ENCODE data around the gene GTF3C1.

The GTF3C1 gene

GRCh38 chr16:27429330-27429871, 120.3 kb downstream of the GTF3C1 start:
- no peak for ATAC-seq
- TF ChIP-seq ZFP3 (CRISPR knock-in tag; IDR thresholded peaks at IDR 0.05) = no peak
- TF ChIP-seq TCF4 (CRISPR knock-in tag; IDR thresholded peaks at IDR 0.05; ENCODE audit: borderline replicate concordance) = no peak
- no peak for TF ChIP-seq ARNTL (CRISPR knock-in tag; IDR thresholded peaks at IDR 0.05; ENCODE audit: borderline replicate concordance, low read depth)
- TF ChIP-seq GLIS3 (CRISPR knock-in tag; IDR thresholded peaks at IDR 0.05) = no peak
- no peak for TF ChIP-seq OSR1 (CRISPR knock-in tag; IDR thresholded peaks at IDR 0.05)
- TF ChIP-seq ZC3H10 (CRISPR knock-in tag; IDR thresholded peaks at IDR 0.05) = no peak
- TF ChIP-seq CSRNP3 (CRISPR knock-in tag; IDR thresholded peaks at IDR 0.05) = no peak
- no peak for TF ChIP-seq ZNF565 (CRISPR knock-in tag; conservative IDR thresholded peaks at IDR 0.05; ENCODE audit: low read depth)
- no peak for TF ChIP-seq ESRRG (CRISPR knock-in tag; IDR thresholded peaks at IDR 0.05)
- TF ChIP-seq SNAI2 (CRISPR knock-in tag; IDR thresholded peaks at IDR 0.05) = no peak
- no peak for TF ChIP-seq TOX (CRISPR knock-in tag; IDR thresholded peaks at IDR 0.05; ENCODE audit: borderline replicate concordance)
- TF ChIP-seq ZFP30 (CRISPR knock-in tag; IDR thresholded peaks at IDR 0.05) = no peak
- no peak for TF ChIP-seq CREB5 (CRISPR knock-in tag; IDR thresholded peaks at IDR 0.05; ENCODE audit: low read depth)

GRCh38 chr16:27428026-27428785, 121.5 kb downstream of the GTF3C1 start:
- no peak for ATAC-seq
- TF ChIP-seq ZNF8 (CRISPR knock-in tag; IDR thresholded peaks at IDR 0.05) = no peak
- no peak for TF ChIP-seq ESRRG (CRISPR knock-in tag; IDR thresholded peaks at IDR 0.05)
- TF ChIP-seq OSR1 (CRISPR knock-in tag; IDR thresholded peaks at IDR 0.05) = no peak
- TF ChIP-seq TCF4 (CRISPR knock-in tag; IDR thresholded peaks at IDR 0.05; ENCODE audit: borderline replicate concordance) = no peak
- no peak for TF ChIP-seq ZNF565 (CRISPR knock-in tag; conservative IDR thresholded peaks at IDR 0.05; ENCODE audit: low read depth)
- TF ChIP-seq CSRNP3 (CRISPR knock-in tag; IDR thresholded peaks at IDR 0.05) = no peak
- no peak for TF ChIP-seq PATZ1 (CRISPR knock-in tag; IDR thresholded peaks at IDR 0.05; ENCODE audit: borderline replicate concordance)
- TF ChIP-seq ZC3H10 (CRISPR knock-in tag; IDR thresholded peaks at IDR 0.05) = no peak

GRCh38 chr16:27427538-27427937, 122.2 kb downstream of the GTF3C1 start:
- ATAC-seq = no peak
- no peak for TF ChIP-seq ZNF565 (CRISPR knock-in tag; conservative IDR thresholded peaks at IDR 0.05; ENCODE audit: low read depth)
- no peak for TF ChIP-seq ESRRG (CRISPR knock-in tag; IDR thresholded peaks at IDR 0.05)
- TF ChIP-seq ZFP3 (CRISPR knock-in tag; IDR thresholded peaks at IDR 0.05) = no peak
- no peak for TF ChIP-seq CSRNP3 (CRISPR knock-in tag; IDR thresholded peaks at IDR 0.05)
- TF ChIP-seq PATZ1 (CRISPR knock-in tag; IDR thresholded peaks at IDR 0.05; ENCODE audit: borderline replicate concordance) = no peak
- TF ChIP-seq OSR1 (CRISPR knock-in tag; IDR thresholded peaks at IDR 0.05) = no peak
- TF ChIP-seq TCF4 (CRISPR knock-in tag; IDR thresholded peaks at IDR 0.05; ENCODE audit: borderline replicate concordance) = no peak
- no peak for TF ChIP-seq CSDC2 (CRISPR knock-in tag; IDR thresholded peaks at IDR 0.05)
- TF ChIP-seq ARNTL (CRISPR knock-in tag; IDR thresholded peaks at IDR 0.05; ENCODE audit: borderline replicate concordance, low read depth) = no peak
- no peak for TF ChIP-seq ZFP30 (CRISPR knock-in tag; IDR thresholded peaks at IDR 0.05)
- no peak for TF ChIP-seq SNAI2 (CRISPR knock-in tag; IDR thresholded peaks at IDR 0.05)
- no peak for TF ChIP-seq ZNF8 (CRISPR knock-in tag; IDR thresholded peaks at IDR 0.05)
- no peak for TF ChIP-seq RARB (CRISPR knock-in tag; IDR thresholded peaks at IDR 0.05)
- no peak for TF ChIP-seq TOX (CRISPR knock-in tag; IDR thresholded peaks at IDR 0.05; ENCODE audit: borderline replicate concordance)
- no peak for TF ChIP-seq ZNF70 (CRISPR knock-in tag; IDR thresholded peaks at IDR 0.05)
- TF ChIP-seq GLIS3 (CRISPR knock-in tag; IDR thresholded peaks at IDR 0.05) = no peak
